ENCODE measurements around the gene ZBTB38.

ZBTB38 gene

DNA sequence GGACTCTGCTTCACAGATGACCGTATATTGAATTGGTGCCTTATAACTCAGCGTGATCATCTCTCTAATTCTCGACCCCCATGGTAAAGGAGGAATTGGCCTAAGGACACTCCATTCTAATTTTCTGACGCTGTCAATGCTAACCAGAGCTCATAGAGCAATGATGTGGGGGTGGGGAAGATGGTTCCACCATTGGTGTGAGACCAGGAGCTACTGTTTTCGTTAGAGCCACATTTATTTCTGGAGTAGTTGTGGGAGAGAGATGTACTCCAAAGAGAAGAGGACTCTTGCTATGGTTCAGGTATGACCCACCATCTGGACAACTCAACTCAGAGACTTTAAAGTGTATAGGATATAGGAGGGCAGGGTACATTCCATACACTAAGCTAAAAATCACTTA is 16.3 kb downstream of the ZBTB38 start:
- in situ Hi-C loops (cut with HindIII; ENCODE audit: low sequenced_read_pairs), result no loop called here

DNA sequence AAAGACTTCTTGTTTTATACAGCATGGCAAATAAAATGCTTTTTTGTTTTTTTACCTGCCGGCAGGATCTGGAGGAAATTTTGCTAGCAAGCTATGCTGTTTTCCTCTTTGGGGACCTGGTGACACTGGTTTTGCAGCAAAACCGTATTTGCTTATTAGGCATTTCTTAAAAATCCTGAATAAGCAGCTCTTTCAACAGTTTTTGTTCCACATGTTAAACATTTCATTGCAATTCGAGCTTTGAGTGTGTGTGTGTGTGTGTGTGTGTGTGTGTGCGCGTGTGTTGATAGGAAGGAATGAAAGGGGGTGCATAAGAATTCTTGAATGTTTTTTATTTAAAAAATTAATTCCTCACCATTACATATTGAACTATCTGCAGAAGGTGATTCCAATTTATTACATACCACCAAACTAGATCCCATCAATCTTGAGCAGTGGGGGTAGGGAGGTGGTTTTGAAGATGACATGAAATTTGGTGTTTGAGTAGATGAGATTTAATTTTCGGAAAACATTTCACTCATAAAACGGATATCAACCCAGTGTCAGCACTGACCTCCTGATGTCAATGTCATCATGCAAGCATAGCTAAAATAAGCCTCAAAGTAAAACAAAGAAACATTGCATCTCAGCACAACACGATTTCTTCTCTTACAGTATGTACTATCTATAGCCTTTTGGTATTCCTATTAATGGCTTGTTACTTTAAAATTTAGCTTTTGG is 17.3 kb downstream of the ZBTB38 start:
- in situ Hi-C loops (cut with HindIII; ENCODE audit: low sequenced_read_pairs), result no loop called here

- in situ Hi-C loops (cut with HindIII; ENCODE audit: low sequenced_read_pairs), result no loop called here
Measured at GRCh38 chr3:141386126-141386488, 17.8 kb downstream of the ZBTB38 start.

- in situ Hi-C loops (cut with HindIII; ENCODE audit: low sequenced_read_pairs), result no loop called here
Measured at GRCh38 chr3:141386611-141387111, 18.4 kb downstream of the ZBTB38 start.

- in situ Hi-C loops (cut with HindIII; ENCODE audit: low sequenced_read_pairs), result no loop called here
Measured at GRCh38 chr3:141387516-141387915, 19.2 kb downstream of the ZBTB38 start.

GRCh38 chr3:141388395-141388794 is 20.1 kb downstream of the ZBTB38 start:
- in situ Hi-C loops (cut with HindIII; ENCODE audit: low sequenced_read_pairs), result no loop called here

GRCh38 chr3:141388823-141389621 is 20.7 kb downstream of the ZBTB38 start:
- in situ Hi-C loops (cut with HindIII; ENCODE audit: low sequenced_read_pairs), result no loop called here

DNA sequence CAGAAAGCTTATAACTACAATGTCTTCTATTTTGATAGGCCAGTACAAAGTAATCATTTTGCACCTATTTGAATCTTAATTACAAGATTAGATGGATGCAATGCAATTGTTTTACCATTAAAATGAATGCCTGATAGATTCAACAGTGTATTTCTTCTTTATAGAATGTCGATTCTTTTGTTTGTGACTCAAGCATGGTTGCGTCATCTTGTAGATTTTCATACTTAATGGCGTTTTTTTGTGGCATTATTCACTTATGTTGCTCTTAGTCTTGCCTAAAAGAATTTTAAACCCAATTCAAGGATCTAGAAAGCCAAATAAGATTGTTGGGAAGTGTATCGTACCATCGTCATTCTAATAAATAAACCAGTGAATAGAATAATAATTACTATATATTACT is 21.4 kb downstream of the ZBTB38 start:
- in situ Hi-C loops (cut with HindIII; ENCODE audit: low sequenced_read_pairs), result no loop called here

- in situ Hi-C loops (cut with HindIII; ENCODE audit: low sequenced_read_pairs), result no loop called here
Measured at GRCh38 chr3:141390747-141391146, 22.4 kb downstream of the ZBTB38 start.

GRCh38 chr3:141391298-141391990 is 23.1 kb downstream of the ZBTB38 start:
- in situ Hi-C loops (cut with HindIII; ENCODE audit: low sequenced_read_pairs), result no loop called here

DNA sequence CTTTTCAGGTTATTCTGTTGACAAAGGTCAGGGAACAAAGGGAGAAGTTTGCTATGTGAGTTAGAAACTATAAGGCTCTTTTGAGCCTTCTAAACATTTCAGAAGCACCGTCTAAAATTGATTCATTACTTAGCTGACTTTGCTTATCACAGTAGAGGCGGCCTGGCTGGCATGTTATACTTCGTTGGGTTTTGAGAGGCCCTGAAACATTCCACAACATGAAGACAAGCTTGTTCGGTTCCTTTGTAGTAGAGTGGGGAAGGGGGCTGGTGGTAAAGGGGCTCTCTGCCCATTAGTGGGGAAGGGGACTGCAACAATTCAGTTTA is 23.6 kb downstream of the ZBTB38 start:
- in situ Hi-C loops (cut with HindIII; ENCODE audit: low sequenced_read_pairs), result no loop called here

DNA sequence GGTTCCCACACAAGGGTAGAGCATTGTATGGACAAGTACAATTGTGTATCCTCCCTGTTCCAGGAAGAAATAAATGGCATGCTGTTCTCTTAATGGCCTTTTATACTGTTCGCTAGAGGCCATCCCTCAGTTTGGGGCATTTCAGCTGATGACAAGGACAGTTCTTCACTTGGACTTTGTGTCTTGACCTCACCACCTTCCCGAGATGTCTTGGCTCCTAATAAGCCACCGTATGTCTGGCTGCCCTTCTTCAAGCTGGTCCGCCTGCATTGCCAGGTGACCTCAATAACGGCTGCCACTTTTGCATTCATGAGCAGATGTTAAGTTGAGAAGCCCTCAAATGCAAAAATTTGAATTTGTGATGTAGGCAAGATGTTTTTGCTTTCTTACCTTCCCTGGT is 24.1 kb downstream of the ZBTB38 start:
- in situ Hi-C loops (cut with HindIII; ENCODE audit: low sequenced_read_pairs), result no loop called here

DNA sequence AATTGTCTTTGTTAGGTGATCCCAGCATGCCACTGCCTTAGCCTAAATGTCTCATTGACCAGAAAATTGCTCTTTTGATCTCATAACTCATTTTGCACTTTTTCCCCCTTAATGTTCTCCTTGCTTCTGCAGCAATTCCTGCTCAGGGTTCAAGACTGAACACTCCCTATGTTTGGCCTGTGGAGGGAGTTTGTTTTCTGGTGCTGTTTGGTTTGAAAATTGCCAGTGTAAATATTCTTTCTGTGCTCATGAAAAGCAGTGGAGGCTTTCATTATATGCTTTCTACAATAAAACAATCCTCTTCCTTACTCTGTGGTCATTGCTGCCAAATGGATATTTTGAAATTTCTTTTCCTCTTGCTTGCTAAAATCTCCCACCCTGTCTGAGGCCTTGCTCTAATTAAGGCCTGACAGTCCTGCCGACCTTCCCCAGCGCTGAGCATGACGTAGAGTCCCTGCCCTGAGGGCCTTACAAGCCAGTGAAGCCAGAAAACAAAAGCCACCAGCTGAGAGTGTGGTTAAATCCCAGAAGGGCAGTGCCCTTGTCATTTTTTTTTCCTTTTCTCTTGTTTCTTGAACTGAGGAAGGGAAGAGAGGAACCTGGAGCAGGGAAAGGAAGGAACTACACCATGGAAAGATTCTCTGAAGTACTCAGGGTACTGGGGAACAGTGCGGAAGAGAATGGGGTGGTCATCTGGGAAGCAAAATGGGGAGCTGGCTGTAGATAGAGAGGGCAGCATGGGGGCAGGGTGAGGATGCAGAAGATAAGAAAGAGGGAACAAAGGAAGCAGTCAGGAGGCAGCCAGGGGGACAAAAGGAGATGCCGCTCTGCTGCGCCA is 24.8 kb downstream of the ZBTB38 start:
- in situ Hi-C loops (cut with HindIII; ENCODE audit: low sequenced_read_pairs), result no loop called here

DNA sequence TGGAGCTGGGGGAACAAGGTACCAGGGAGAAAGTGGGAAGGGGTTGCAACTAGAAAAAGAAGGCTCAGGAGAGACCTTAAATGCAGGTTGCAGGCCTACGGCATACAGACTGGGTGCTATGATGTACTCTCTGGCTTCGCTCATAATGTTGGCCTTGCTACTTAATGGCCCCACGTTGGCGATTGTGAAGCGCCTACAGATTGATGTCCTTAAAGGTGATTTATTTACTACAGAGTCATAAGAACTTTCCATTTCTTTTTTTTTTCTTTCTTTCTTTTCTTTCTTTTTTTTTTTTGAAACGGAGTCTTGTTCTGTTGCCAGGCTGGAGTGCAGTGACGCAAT is 25.4 kb downstream of the ZBTB38 start:
- in situ Hi-C loops (cut with HindIII; ENCODE audit: low sequenced_read_pairs), result no loop called here

DNA sequence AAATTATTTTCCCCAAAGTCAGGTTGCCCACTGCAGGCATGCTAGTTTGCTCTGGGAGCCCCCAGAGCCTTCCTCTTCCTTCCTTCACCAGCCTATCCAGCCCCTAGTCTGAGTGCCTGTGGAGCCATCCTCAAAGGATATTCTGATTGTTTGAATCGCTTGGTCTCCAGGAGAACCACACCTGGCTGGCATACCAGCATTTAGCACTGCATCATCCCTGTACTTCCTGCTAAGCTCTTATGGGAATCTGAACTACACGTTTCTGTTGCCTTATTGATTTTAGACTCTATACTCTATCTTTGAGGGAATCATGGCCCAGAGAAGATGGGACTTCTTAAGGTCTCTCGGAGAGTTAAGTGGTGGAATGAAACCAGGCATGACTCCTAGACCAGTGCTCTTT is 26.3 kb downstream of the ZBTB38 start:
- in situ Hi-C loops (cut with HindIII; ENCODE audit: low sequenced_read_pairs), result no loop called here

DNA sequence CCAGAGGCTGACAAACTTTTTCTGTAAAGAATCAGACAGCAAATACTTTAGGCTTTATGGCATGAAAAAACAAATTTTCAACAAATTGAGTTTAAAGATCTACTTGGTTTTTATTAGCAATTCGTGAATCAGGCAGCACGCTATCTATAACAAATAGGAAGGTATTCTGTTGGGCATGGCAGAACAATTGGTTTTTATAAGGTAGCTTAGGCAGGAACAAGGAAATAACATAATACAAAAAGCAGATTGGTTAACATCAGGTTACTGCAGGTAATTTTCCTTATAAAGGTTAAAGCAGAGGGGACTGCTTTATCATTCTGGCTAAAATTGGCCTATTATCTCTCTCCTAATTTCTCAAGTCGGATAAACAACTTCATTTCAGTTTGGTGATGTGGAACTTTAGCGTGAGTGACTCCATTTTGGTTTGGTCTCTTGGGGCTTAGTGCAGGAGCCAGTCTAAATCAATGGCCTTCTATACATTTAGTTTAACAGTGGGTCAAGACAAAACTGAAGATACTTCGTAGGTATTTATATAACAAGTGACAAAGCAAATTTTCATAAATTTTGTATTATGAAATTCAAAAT is 26.8 kb downstream of the ZBTB38 start:
- in situ Hi-C loops (cut with HindIII; ENCODE audit: low sequenced_read_pairs), result no loop called here

DNA sequence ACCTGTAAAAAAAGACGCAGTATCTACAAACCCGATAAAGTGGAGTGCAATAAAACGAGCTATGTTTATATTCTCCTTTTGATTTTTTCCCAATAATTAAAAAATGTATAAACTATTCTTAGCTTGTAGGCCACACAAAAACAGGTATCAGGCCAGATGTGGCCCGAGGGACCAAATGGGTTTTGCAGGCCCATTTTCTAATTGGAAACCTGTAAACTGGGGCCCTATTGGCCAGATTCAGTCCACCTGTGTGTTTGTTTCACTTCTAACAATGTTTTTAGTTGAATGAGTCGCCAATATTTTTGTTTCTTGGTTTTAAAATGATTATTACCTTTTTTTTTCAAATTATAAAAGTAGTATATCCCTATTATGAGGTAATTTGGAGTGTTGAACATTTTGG is 29.7 kb downstream of the ZBTB38 start:
- in situ Hi-C loops (cut with HindIII; ENCODE audit: low sequenced_read_pairs), result no loop called here

DNA sequence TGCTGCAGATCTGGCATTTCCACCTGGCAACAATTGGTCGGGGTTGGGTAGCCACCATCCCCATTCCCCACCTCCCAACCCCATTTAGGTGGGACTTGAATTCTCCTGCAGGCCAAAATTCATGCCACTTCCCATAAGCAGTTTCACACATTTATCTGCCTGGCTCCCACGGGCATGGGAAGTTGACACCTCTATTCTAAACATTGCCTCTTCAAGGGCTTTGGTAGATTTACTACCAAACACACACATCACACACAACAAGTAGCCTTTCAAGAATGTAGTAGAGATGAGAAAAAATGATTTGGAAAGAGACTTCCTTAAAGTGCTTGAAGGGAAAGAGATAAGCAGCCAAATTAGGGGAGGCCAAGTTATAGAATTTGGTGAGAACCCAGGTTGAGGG is 30.9 kb downstream of the ZBTB38 start:
- in situ Hi-C loops (cut with HindIII; ENCODE audit: low sequenced_read_pairs), result no loop called here

DNA sequence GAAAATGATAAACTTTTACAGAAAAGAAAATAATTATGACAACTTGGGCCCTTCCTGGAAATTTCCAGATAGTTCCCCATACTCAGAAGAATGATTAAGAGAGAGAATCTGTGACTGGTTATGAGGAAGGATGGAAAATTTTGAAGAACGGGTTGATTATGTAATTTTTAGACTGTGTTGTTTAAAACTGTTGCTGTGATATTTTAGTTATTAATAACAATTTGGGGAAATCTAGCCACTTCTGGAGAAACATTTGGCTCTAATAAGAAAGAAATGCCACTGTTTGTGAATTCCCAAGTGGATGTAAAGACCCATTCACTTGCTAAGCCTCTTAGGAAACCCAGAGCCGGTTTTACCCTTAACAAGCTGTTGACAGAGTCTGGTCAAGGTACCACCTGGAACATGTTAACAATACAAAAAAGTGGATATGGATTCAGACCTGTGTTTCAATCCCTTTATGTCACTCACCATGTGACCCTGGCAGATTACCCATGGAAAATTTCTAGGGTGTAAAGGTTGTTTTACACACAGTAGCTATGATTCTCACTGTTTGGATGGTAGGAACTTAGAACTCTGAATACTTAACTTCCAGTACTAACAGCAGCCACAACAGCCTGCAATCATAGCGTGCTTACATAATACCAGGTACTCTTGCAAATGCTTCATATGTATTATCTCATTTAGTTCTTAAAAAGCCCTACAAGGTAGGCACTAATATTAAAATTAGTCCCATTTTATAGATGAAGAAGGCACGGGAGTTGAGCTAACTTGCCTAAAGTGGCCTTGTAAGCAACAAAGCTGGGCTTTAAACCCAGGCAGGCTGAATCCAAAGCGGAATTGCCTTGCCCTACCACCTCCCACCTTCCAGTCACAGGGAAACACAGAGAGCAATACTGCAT is 32.0 kb downstream of the ZBTB38 start:
- in situ Hi-C loops (cut with HindIII; ENCODE audit: low sequenced_read_pairs), result no loop called here

DNA sequence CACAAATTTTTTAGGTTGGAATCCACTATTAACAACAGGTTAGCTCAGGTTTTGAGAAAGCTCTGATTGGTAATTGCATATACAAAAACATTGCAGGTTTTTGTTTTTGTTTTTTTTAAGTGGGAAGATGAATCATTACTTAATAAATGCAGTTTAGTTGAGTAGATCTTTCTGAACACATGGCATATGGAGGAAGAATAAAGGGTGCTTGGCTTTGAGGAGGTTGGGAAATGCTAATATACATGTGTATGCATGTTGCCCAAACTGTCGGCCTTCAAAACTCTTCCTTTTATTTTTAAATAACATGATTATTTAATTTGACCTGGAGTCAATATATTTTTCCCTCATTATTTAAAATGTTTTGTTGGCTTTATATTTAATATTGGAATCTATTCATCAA is 32.8 kb downstream of the ZBTB38 start:
- in situ Hi-C loops (cut with HindIII; ENCODE audit: low sequenced_read_pairs), result no loop called here

Measured in DLD1 (cell line).